Erythroblast (primary cell): ENCODE measurements around the gene DNAJA4.

Experiments used
- GATA1 ChIP-seq: IDR thresholded peaks from 2 replicates; pipeline ENCODE4 v1.6.1; 2011; ENCODE audit warnings: low read depth, mild to moderate bottlenecking, control low read depth, low read length, moderate library complexity
- POLR2A ChIP-seq: IDR thresholded peaks from 2 replicates; pipeline ENCODE4 v1.6.1; 2011; ENCODE audit warnings: mild to moderate bottlenecking, low read length

- TF ChIP-seq POLR2A (no peak), GATA1 (no peak)
Measured at GRCh38 chr15:78243058-78243457, 21.3 kb upstream of the DNAJA4 start.
